GM21529 (cell line): ENCODE results near the gene FAM234B.

Source experiments
- ATAC-seq: cut with Tn5 transposase; IDR thresholded peaks from one replicate; pipeline ENCODE4 v1.9.1; 2021; ENCODE audit not compliant: unreplicated experiment

The FAM234B gene

GRCh38 chr12:13044002-13044905 is at the start of gene FAM234B:
FAM234B (plus strand) TSS chr12:13044381; CDS start chr12:13044404, 23 bp downstream.
- peak; percentile 89 for ATAC-seq

GRCh38 chr12:12995088-12995487 is 49.1 kb upstream of the FAM234B start:
- ATAC-seq, result no peak

DNA sequence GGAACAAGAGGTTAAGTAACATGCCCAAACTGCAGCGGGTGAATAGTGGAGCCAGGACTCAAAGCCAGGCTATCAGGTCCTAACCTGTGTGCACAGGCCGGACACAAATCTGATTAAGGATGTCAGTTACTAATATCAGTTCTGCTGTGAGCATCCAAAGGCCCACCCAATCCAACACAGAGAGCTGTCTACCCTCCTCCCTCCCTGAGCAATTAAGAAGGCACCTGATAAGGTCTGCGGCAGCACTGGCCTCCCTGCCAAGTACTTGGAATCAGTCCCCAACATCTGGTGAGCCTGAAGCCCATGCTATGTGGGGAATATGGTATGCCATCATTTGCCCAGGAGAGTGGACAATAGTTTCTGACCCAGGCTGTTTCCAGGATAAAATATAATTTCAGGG is 48.0 kb upstream of the FAM234B start:
- ATAC-seq, result no peak

DNA sequence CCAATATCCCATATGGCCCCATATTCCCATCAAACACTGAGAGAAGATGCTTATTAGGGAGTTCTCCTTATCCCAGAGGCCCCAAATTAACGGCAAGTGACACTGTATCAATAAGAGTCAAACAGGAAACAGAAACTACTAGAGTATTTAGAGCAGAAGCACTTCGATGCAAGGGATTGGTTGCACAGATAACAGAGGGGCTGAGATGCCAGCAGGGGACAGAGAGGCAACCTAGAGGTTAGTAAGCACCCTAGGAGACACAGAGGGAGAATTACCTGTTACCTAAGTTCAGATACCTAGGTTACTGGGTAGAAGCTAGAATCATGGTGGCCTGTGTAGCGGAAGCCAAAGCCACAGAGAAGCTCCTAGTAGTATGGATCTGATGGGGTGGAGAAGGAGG is 47.0 kb upstream of the FAM234B start:
- no peak for ATAC-seq

DNA sequence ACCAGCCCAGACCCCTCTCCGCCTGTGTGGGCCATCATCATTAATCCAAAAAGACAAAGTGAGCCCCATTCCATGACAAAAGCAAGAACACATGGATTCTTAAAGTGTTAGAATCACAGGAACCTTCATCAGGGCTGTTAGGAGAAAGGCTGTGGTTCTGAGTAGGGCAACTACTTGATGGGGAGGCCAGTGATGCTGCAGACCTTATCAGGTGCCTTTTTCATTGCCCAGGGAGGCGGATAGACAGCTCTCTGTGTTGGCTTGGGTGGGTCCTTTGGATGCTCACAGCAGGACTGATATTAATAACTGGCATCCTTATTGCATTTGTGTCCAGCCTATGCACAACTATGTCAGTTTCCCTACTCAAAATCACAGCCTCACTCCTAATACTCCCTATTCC is 46.4 kb upstream of the FAM234B start:
- ATAC-seq, result no peak

- no peak for ATAC-seq
Measured at GRCh38 chr12:12998248-12998647, 45.9 kb upstream of the FAM234B start.

GRCh38 chr12:12999271-12999958 is 44.8 kb upstream of the FAM234B start:
- no peak for ATAC-seq

- peak; percentile 79 for ATAC-seq
Measured at GRCh38 chr12:12999959-13000615, 44.1 kb upstream of the FAM234B start, which contains the start of gene HEBP1. HEBP1 (minus strand) TSS chr12:13000265; CDS start chr12:13000114, 151 bp downstream.

DNA sequence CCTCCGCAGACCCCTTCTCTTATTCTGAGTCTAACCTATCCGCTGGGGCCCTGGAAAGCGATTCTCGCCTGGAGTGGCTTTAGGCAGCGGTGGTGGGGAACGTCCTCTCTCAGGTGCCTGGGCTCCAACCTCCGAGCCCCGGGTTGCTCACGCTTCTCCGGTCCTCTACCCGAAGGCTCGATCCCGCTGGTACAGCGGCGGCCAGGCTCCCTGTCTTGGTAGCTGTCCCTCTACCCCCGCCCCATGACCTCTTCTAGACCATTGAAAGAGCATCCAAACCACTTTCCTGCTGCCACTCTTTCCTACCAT is 43.6 kb upstream of the FAM234B start:
- ATAC-seq, result peak; percentile 34

GRCh38 chr12:13000925-13001774 is 43.0 kb upstream of the FAM234B start:
- peak; percentile 29 for ATAC-seq

- ATAC-seq, result no peak
Measured at GRCh38 chr12:13001775-13002040, 42.5 kb upstream of the FAM234B start.

- no peak for ATAC-seq
Measured at GRCh38 chr12:13002301-13003097, 41.7 kb upstream of the FAM234B start.

DNA sequence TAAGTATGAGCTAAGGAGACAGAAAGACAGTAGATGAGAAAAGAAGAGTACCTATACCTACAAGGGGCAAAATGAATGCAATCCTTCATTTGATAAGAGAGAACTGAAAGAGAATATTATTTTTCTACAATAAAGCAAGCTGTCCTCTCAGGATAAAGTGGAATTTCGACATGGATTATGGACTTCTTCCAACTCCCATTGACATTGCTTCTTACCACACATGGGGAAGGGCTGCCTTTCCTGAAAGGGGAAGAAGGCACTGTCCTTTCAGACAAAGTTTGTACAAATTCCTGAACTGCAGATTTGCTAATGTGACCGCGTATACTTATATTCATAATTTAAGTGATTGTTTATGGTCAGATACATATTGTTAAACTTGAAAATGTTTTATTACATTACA is 39.8 kb upstream of the FAM234B start:
- ATAC-seq, result no peak

GRCh38 chr12:13004986-13005385 is 39.2 kb upstream of the FAM234B start:
- ATAC-seq, result no peak

- no peak for ATAC-seq
Measured at GRCh38 chr12:13005649-13006048, 38.5 kb upstream of the FAM234B start.

DNA sequence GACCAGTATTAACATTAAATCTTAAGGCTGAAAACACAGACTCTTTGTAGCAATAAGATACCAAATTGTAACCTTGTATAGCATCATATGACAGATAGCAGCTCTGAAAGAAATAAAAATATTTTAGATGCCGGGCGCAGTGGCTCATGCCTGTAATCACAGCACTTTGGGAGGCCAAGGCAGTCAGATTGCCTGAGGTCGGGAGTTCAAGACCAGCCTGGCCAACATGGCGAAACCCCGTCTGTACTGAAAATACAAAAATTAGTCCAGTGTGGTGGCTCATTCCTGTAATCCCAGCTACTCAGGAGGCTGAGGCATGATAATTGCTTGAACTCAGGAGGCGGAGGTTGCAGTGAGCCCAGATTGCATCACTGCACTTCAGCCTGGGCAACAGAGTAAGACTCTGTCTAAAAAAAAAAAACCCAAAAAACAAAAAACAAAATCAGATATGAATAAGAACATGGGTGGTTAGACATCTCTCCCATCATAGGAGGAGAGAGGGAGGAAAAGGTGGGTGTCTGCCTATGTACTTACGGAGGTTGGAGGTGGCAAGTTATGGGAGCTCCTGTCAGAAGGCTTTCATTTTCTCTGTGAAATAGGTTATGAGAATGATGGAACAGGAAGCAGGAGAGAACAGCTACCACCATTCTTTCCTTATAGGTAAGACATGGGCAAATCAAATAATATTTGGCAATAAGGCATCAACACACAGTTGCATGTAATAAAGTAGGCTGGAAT is 36.5 kb upstream of the FAM234B start:
- ATAC-seq, result no peak

- ATAC-seq, result no peak
Measured at GRCh38 chr12:13008741-13009380, 35.3 kb upstream of the FAM234B start.

GRCh38 chr12:13011098-13011497 is 33.1 kb upstream of the FAM234B start:
- no peak for ATAC-seq

GRCh38 chr12:13022851-13023271 is 21.3 kb upstream of the FAM234B start:
- ATAC-seq, result no peak
